Retinal pigment epithelial cell (primary cell): ENCODE data around the gene UGT8.

Experiments
- DNase-seq: peaks from one replicate; pipeline ENCODE4 v3.0.0-alpha.2; 2010; ENCODE audit warnings: low read depth
- H3K4me3 ChIP-seq: 2 replicates; pipeline ENCODE4 v1.5.1; 2011; ENCODE audit warnings: mild to moderate bottlenecking, low read length, control low read depth, moderate library complexity
- CTCF ChIP-seq: conservative IDR thresholded peaks from 2 replicates; pipeline ENCODE4 v1.5.1; 2011; ENCODE audit warnings: low read depth, low read length, control low read depth, inconsistent platforms

UGT8 gene

GRCh38 chr4:114598191-114599121 lies at the start of gene UGT8:
TSS of gene UGT8 (plus strand) at chr4:114598807. CDS start at chr4:114622881, 24,074 bp downstream.
- H3K4me3 ChIP-seq, result peak within 1 kb of the TSS; percentile 63
- no peak for DNase-seq
- no peak for TF ChIP-seq CTCF

- no peak for DNase-seq
- no peak for TF ChIP-seq CTCF
- no peak overlapping the region for H3K4me3 ChIP-seq
These were observed 49.0 kb upstream of the UGT8 start for GRCh38 chr4:114549638-114550037.

GRCh38 chr4:114558446-114559020 lies 40.1 kb upstream of the UGT8 start:
- no peak overlapping the region for H3K4me3 ChIP-seq
- DNase-seq, result no peak
- TF ChIP-seq CTCF, result no peak

GRCh38 chr4:114561590-114561989 lies 37.0 kb upstream of the UGT8 start:
- no peak for DNase-seq
- TF ChIP-seq CTCF, result no peak
- H3K4me3 ChIP-seq, result no peak overlapping the region

GRCh38 chr4:114562176-114562904 lies 36.3 kb upstream of the UGT8 start:
- H3K4me3 ChIP-seq, result no peak overlapping the region
- no peak for TF ChIP-seq CTCF
- no peak for DNase-seq

- TF ChIP-seq CTCF, result no peak
- no peak overlapping the region for H3K4me3 ChIP-seq
- DNase-seq, result peak; percentile 42
These were observed 34.9 kb upstream of the UGT8 start for GRCh38 chr4:114563536-114564315.
